ENCODE measurements around the gene CIBAR2.

DNA sequence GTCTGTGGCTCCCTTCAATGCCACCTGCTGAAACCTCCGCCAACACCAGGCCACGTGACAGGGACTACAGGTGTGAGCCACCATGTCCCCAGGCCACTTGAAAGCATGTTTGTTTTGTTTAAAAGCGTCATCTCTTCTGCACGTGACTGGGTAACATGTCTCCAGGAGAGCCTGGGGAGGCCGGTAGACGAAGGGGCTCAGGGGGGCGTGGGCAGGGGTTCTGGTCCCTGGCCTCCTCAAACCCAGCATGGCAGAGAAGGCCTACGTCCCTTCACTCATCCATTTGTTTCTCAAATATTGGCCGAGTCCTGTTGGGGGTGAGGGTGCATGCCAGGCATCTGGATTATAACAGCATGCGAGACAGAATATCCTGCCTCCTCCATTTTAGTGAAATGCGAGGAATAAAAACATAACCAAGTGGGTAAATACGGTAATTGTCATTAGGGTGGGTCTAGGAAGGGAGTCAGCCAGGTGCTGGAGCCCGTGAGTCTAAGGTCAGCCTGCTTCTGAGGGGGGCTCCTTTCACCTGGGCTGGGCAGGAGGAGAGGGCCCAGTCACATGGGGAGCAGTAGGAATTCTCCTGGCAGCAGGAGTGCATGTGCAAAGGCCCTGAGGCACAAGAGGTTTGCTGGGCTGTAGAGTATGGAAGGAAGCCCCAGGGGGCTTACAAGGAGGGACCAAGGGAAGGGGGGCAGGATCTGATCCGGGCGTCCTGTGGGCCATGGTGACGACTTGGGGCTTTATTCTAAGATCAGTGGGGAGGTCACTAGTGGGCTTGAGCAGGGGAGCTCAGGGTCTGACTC is 26.8 kb upstream of the CIBAR2 start:
- TF ChIP-seq, protein P1, sequence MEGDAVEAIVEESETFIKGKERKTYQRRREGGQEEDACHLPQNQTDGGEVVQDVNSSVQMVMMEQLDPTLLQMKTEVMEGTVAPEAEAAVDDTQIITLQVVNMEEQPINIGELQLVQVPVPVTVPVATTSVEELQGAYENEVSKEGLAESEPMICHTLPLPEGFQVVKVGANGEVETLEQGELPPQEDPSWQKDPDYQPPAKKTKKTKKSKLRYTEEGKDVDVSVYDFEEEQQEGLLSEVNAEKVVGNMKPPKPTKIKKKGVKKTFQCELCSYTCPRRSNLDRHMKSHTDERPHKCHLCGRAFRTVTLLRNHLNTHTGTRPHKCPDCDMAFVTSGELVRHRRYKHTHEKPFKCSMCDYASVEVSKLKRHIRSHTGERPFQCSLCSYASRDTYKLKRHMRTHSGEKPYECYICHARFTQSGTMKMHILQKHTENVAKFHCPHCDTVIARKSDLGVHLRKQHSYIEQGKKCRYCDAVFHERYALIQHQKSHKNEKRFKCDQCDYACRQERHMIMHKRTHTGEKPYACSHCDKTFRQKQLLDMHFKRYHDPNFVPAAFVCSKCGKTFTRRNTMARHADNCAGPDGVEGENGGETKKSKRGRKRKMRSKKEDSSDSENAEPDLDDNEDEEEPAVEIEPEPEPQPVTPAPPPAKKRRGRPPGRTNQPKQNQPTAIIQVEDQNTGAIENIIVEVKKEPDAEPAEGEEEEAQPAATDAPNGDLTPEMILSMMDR (IDR thresholded peaks at IDR 0.05): no peak
- TF ChIP-seq ZFX (IDR thresholded peaks at IDR 0.05; ENCODE audit: borderline replicate concordance): no peak

Data from 22Rv1 (cell line).